HG03139 (cell line): Measurements from ENCODE around the gene ADAMTS12.
"Not testable (repeated sequence)": the region's sequence is repeated elsewhere in the genome, so short reads cannot be mapped to it uniquely, and the experiment has no call there.

ENCODE experiments used
- ATAC-seq: cut with Tn5 transposase; IDR thresholded peaks from one replicate; pipeline ENCODE4 v1.9.1; 2021; ENCODE audit not compliant: unreplicated experiment

Gene ADAMTS12

DNA sequence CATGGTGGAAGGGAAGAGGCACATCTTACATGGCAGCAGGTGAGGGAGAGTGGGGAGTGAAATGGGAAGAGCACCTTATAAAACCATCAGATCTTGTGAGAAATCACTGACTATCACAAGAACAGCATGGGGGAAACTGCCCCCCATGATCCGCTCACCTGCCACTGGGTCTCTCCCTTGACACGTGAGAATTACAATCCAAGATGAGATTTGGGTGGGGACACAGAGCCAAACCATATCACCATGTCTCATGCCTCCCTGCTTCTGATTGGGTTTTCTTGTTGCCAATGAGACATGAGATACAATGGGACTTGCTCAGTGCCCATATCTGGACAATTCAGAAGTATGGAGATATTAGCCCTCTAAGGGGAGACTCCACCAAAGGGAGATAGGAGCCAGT lies 353.6 kb downstream of the ADAMTS12 start:
- no peak for ATAC-seq

DNA sequence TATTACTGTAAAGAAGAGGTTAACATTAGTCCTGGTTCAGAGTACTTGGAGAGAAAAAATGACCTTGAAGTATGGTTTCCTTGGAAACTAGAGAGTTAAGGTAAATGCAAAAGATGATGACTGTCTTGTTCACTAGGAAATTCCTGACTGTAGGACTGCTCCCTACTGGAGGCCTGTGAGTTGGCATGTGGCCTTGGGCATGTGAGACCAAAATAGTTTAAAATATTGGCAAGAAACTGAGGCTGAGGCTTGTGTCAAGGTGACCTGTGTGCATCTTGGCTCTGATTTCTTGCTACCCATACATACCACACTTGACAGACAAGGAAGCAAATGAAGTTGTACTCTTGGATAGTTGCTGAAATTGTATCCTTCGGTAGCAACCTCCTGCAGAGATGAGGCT lies 354.6 kb downstream of the ADAMTS12 start:
- ATAC-seq, result no peak

DNA sequence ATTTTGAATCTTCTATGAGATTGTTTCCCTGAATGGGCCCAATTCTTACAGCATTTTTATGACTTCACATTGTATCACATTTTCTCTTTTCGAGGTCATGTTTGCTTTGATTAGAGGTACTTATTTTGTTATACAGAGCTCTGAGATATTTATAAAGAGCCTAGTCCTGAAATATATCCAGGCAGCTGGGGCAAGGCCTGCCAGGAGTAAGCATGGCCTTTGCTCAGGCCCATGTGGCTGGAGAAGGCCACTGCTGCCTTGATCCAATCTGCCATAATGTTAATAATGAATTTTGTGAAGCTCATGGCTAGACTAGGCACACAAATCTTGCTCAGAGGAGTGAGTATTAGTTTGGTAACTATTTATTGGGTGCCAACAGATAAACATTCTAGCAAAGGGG lies 355.0 kb downstream of the ADAMTS12 start:
- no peak for ATAC-seq

DNA sequence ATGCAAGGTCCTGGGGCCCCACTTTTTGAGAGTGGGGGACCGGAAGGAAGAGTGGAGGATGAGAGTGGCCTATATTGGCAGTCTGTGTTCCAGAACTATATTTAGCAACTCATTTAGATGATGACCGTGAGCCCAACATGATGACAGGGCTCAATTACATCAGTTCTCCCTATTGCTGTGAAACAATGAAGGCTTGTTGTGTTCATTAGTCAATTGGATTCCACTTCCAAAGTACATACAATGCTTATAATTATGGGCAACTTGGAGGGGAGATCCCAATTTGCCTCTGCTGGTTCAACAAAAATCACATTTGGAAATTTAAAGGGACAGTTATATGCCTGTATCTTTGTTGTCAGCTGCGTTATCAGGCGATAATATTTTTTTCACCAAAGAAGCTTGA lies 360.0 kb downstream of the ADAMTS12 start:
- ATAC-seq, result no peak

DNA sequence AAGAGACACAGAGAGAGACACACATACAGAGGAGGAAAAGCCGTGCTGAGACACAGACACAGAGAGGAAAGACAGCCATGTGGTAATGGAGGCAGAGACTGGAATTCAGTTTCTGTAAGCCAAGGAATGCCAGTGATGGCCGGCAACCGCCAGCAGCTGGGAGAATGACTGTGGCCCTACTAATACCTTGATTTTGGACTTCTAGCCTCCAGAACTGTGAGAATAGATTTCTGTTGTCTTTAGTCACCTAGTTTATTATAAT lies 360.8 kb downstream of the ADAMTS12 start:
- ATAC-seq, result no peak

DNA sequence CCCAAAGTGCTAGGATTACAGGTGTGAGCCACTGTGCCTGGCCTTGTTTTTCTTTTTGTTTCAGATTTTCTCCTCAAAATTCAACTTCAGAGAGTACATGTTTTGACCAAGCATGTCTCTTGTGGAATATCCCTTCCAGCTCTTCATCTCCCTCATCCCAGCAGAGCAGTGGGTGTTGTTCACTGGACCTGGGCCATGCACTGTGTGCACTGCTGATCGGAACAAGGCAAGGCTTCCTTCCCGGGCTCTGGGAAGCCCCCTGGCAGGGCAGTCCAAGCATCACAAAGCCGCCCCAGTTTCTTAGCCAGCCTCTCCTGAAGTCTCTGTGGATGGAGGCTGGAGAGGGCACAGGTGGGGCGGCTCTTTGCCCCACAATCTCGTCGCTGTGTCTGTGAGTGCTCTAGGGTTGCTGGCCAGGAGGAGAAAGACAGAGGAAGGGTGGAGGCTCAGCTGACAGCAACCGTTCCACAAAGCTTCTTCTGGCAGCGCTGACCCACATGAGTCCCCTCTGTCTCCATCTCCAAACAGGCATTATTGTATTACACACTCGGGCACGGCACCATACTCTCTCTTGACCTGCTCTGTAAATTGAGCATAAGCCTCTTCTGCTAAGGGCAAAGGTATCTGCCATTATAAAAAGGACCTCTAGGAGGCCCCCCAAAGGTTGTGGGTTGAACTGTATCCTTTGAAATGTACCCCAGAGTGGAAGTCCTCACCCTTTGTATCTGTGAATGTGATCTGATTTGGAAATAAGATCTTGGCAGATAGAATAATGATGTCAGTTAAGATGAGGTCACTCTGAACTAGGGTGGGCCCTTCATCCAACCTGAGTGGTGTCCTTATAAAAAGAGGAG lies 361.4 kb downstream of the ADAMTS12 start:
- no peak for ATAC-seq

DNA sequence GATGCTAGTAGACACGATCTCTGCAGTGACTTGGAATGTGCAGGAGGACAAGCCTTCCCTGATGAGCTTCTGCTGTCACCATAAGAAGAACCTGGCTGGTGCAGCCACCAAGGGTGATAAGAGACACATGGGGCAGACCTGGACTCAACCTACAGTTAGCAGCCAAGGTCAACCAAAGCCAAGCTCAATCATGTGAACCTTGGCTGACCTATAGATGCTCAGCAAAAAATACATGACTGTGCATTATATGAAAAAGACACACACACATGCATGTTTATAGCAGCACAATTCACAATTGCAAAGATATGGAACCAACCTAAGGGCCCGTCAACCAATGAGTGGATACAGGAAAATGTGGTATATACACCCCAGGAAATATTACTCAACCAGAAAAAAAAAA lies 364.1 kb downstream of the ADAMTS12 start:
- ATAC-seq, result no peak

DNA sequence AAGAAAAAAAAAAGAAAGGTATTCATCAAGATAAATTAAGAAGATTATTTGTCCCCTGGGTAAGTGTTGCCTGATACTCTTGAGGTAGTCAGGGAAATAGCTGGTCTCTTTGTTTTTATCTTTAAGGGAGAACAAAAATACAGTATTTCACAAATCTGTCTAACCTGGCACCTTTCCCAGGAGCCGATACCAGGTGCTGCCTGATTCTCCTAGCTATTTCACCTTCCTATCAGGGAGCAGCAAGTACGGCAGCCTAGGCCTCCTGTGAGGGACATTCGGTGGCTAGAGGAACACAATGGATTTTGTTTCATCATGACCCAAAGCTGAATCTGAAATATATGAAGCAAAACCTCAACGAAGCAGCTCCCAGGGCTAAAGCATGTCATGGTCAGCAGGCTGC lies 365.0 kb downstream of the ADAMTS12 start:
- no peak for ATAC-seq

DNA sequence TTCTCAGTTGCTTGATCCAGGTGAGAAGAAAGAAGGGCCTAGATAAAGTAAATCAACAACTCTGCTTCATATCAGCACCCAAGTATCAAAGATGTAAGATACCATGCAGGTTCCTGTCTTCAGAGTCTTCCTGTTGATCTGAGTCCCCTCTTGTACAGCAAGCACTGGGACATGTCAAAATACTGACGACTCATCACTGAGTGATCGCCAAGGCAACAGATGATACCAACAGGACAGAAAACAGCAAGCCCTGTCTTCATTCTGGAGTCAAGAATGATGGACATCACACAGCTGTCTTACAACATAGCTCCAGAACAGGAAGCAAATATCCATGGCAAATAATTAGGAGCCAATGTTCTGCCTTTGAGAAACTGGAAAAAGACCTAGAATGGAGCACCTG lies 367.3 kb downstream of the ADAMTS12 start:
- no peak for ATAC-seq

DNA sequence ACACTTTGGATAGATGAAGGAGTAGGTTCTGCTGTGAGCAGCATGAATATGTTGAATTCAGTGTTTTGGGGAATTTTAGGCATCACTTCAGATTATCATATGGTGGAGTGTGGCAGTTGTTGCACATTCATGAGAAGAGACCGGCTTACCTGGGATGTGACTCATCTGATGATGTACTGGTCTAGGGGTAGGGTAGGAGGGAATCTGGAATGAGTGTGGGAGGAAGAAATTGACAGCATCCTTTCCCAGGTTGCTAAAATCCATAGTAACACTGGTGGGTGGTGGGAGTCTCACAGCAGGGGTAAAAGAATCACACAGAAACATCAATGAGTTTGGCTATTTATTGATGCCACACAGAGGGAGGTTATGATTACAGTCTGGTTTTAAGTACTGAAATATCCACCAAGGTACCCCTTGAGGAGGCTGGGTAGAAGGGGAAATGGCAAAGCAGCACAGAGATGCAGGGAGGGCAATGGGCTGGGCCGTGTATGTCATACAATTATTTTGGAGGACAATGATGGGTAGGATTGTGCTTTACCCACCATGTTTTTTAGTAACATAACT lies 368.5 kb downstream of the ADAMTS12 start:
- no peak for ATAC-seq

DNA sequence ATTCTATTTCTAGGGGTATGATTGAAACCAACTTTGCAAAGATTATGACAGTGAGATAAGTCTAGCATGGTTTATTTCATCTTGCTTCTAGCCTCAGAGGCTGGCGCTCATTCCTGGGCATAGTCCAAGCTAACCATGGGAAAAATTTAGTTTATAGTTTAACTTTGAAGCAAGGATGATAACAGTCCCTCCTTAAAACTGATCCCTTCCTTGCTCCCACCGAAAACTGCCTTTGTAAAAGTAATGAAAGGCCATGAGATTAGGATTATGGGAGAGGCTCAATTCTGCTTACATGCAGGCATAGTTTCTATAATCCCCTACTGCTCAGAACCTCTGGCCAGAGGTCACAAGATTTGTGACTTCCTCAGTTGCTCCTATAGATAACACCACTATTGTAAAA lies 375.4 kb downstream of the ADAMTS12 start:
- no peak for ATAC-seq

DNA sequence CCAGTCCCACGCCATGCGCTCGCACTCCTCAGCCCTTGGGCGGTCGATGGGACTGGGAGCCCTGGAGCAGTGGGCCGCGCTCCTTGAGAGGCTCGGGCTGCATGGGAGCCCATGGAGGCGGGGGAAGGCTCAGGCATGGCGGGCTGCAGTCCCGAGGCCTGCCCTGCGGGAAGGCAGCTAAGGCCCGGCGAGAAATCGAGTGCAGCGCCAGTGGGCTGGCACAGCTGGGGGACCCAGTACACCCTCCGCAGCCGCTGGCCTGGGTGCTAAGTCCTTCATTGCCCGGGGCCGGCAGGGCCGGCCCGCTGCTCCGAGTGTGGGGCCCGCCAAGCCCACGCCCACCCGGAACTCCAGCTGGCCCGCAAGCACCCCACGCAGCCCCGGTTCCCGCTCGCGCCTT lies 376.4 kb downstream of the ADAMTS12 start:
- not testable (repeated sequence) for ATAC-seq

DNA sequence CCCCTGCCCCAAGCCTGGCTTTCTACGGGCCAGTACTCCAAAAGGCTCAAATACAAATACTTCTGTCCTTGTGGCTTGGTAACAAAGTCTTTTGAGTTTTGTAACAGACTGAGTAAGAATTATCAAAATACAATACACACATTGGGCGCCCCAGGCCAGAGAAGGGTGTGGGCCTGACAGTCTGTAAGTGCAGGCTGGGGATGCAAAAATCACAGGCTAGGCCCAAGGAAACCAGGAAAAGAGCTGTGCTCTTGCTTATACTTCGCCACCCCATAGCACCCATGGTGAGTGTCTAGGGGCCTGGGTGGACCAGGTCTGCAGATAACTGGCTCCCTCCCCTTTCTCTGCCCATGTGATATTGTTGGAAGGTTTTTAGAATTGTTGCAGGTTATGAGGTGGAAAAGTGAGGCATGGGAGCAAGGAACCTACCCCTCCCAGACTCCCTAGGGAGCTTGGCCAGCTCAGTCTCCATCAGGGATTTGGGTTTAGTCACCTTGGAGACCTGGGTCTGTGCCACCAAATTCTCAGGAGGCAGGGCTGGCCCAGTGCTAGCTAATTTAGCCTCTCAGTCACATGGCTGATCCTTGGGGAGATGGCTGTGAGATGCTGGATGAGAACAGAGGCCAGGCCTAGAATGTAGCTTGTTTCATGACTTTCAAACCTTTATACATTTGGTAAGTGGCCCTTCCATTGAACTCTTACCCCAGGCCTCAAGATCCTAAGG lies 378.2 kb downstream of the ADAMTS12 start:
- ATAC-seq, result no peak

DNA sequence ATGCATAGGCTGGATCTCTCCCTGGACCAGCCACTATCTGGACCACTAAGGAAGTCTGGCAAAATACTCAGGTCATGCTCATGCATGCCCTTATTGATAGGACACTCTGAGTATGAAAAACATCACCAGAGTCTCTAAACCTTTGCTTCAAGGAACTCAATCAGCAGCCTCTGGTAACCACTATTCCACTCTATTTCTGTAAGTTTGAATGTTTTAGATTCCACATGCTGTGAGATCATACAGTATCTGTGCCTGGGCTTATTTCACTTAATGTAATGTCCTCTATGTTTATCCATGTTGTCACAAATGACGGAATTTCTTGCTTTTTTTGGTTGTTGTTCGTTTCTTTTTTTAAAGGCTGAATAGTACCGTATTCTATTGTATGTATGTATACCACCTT lies 382.8 kb downstream of the ADAMTS12 start:
- no peak for ATAC-seq

DNA sequence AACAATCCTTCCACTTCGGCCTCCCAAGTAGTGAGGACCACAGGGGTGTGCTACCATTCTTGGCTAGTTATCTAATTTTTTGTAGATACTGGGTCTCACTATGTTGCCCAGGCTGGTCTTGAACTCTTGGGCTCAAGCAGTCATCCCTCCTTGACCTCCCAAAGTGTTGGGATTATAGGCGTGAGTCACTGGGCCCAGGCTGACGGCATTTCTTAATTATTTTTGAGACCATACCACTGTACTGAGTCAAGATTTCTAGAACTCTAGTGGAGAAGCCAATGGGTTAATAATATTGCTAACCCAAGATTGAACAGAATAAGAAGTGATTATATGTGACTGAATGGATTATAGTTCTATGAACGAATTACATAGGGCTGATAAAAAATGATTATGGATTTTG lies 384.4 kb downstream of the ADAMTS12 start:
- ATAC-seq, result no peak

DNA sequence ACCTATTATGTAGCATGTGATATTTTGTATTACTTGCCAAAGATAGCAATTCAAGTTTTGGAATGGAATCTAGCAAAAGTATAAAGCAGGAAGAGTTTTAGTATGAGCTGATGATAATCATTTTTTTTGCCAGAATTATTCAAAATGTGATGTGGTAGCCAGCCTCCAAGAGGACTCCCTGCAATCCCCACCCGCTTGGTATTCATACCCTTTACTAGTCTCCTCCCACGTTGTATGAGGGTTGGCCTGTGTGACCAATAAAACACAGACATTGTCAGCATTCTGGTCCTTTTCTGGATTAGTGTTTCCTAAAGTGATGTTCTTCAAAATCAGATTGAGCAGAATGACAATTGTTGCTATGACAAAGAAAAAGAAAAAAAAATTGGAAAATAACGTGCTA lies 387.2 kb downstream of the ADAMTS12 start:
- no peak for ATAC-seq

DNA sequence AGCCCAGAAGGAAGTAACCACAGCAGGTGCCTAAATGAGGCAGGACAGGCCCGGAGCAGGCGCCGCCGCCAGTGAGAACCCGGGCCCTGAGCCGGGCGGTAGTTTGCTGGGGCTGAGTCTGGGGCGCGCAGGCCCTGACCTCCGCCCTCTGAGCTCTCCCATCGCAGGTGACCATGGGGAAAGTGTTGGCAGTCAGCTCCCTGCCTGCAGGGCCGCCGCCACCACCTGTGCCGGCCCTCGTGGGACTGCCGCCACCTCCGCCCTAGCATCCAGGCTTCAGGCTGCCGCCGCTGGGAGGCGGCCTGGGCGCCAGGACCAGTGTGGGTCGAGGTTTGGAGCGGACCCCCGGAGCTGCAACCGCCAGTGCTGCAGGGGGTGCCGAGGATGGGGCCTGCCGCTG lies 389.9 kb downstream of the ADAMTS12 start:
- no peak for ATAC-seq

DNA sequence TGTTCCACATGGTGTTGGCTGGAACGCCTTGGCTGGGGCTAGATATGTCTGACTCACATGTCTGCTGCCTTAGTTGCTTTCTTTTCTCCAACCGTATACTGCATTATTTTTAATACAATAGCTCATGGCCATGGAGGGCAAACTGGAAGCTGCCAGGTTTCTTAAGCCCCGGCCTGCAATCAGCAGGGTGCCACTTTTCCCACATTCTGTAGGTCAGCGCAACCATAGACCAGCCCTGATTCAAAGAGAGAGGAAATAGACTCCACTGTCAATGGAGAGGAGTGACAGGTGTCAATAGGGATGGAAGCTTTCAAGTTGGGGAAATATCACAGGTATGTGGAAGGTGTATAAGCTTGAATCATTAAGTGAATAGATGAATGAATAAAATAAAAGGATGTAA lies 390.5 kb downstream of the ADAMTS12 start:
- ATAC-seq, result no peak

DNA sequence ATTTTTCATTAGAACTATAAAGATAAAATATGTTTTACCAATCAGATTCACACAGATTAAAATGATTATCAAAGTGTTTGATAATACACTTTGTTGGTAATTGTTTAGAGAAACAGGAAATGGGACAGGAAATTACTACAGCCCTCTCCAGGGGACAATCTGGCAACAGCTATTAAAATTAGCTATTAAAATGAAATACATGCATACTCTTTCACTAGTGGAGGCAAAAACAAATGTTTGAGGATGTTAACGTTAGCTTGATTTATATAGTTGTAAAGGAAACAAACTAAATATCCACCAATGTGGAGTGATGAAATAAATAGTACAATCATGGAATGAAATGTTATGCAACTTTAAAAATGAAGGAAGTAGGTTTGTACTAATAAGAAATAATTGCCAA lies 397.3 kb downstream of the ADAMTS12 start:
- no peak for ATAC-seq

DNA sequence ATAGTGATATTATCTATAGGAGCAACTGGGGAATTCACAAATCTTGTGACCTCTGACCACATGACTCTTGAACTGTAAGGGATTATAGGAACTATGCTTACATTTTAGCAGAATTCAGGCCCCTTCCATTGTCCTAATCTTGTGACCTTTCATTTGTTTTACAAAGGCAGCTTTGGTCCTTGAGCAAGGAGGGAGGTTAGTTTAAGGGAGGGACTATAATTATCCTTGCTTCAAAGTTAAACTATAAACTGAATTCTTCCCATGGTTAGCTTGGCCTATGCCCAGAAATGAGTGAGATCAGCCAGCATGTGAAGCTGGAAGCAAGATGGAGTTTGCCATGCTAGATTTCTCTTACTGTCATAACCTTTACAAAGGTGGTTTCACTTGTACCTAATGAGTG lies 399.8 kb downstream of the ADAMTS12 start:
- no peak for ATAC-seq

DNA sequence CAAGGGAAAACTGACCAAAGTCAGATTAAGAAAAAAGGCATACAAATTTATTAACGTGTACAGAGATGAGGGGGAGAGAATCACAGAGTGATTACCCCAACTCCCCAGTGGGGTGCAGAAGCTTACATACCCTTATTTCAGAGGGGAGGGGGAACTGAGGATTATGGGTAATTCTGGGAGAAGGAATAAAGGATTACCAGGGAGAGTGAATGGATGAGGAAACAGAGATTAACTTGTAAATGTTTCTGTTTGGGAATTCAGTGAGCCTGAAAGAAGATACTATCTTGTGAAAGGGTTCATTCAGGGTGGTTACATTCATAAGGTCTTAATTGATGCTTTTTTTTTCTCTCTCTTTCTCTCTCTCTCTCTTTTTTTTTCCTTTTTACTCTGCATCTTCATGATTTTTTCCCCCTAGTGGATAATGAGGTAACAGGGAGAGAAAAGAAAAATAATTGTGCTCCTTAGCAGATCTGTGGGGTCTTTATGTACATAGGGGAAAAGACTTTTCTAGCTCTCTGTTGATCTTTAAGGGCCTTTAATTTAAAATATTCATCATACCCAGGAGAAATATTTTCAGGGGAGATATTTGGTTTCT lies 401.6 kb downstream of the ADAMTS12 start:
- no peak for ATAC-seq

DNA sequence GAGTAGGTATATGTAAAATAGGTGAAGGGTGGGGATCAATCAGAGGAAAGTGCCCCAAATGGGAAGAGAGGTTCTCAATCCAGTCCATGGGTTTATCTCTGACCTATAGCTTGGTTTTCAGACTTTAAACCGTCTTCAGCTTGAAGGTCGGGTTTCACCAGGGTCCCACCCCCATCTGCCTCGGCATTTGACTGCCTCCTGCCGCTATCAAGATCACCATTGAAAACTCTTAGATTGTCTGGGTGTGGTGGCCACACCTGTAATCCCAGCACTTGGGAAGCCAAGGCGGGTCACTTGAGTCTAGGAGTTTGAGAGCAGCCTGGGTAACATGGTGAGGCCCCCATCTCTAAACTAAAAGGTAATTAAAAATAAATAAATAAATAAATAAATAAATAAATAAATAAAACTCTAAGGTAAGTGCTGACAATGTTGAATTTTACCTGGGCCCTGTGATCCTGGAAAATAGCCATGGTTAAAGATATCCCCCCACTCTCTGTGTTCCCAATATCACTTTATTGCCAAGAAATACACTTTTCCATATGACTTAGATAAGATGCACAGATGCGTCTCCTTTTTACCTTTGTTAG lies 402.2 kb downstream of the ADAMTS12 start:
- ATAC-seq, result no peak
